Stimulated activated CD4-positive, alpha-beta T cell treated with anti-CD3 and anti-CD28 coated beads, Interleukin-15, amount 100 ng/mL, for 24 hours (primary cell): ENCODE results near the gene ELN.

Experiments
- DNase-seq: peaks from one replicate; pipeline ENCODE4 v3.0.0-alpha.2; 2020

The ELN gene

GRCh38 chr7:74026406-74026902, 1.5 kb upstream of the ELN start:
- DNase-seq: no peak

GRCh38 chr7:74026903-74027682, 880 bp upstream of the ELN start:
- DNase-seq: peak; percentile 78

- no peak for DNase-seq
Measured at GRCh38 chr7:74028321-74028838, 407 bp downstream of the ELN start.

GRCh38 chr7:74029089-74029785, 1.3 kb downstream of the ELN start:
- DNase-seq: no peak

- DNase-seq: no peak
Measured at GRCh38 chr7:74029991-74030415, 2.0 kb downstream of the ELN start.

GRCh38 chr7:74030861-74031260, 2.9 kb downstream of the ELN start:
- no peak for DNase-seq

GRCh38 chr7:74031403-74032190, 3.6 kb downstream of the ELN start:
- no peak for DNase-seq

- DNase-seq: no peak
Measured at GRCh38 chr7:74032191-74032490, 4.2 kb downstream of the ELN start.

- no peak for DNase-seq
Measured at GRCh38 chr7:74032624-74033371, 4.8 kb downstream of the ELN start.

GRCh38 chr7:74033372-74034311, 5.7 kb downstream of the ELN start:
- DNase-seq: no peak

- DNase-seq: no peak
Measured at GRCh38 chr7:74037609-74038008, 9.6 kb downstream of the ELN start.

GRCh38 chr7:74038194-74038961, 10.4 kb downstream of the ELN start:
- DNase-seq: no peak

GRCh38 chr7:74039337-74039736, 11.4 kb downstream of the ELN start:
- no peak for DNase-seq

GRCh38 chr7:74040101-74040790, 12.3 kb downstream of the ELN start:
- no peak for DNase-seq

GRCh38 chr7:74040791-74041520, 13.0 kb downstream of the ELN start:
- no peak for DNase-seq

- DNase-seq: no peak
Measured at GRCh38 chr7:74042746-74043522, 15.0 kb downstream of the ELN start.

- DNase-seq: no peak
Measured at GRCh38 chr7:74043523-74043951, 15.6 kb downstream of the ELN start.
